ENCODE data around the gene PKP4. TPM values are rescaled to one million over a fixed set of nuclear protein-coding genes. Genes with fewer than 3 reads are reported as not detected.

Gene PKP4
- total RNA-seq, 1 donor from 2014 or later = 49.6 TPM

- intact Hi-C loops (cut with DNase I) = no loop called here
- no peak for DNase-seq
- ATAC-seq (ENCODE audit: poor library complexity) = no peak
Observed at GRCh38 chr2:158488442-158489216, 31.9 kb downstream of the PKP4 start.

- intact Hi-C loops (cut with DNase I) = no loop called here
- no peak for ATAC-seq (ENCODE audit: poor library complexity)
- no peak for DNase-seq
Observed at GRCh38 chr2:158489366-158490112, 32.8 kb downstream of the PKP4 start.

DNA sequence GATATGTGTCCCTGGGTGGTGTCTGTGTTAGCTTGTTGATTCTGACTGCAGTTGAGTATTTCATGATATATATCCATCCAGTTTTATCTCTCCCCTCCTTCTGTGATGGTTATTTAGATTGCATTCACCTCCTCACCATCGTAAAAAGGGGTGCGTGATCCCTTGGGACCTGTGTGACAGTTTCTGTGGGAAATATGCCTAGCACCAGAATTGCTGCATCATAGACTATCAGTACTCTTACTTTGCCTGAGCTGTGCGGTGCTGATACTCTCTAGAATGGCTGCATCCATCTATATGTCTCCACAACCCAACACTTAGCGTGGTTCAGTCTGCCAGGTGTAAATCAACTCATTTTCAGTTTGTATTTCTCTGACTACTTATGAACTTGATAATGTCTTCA, 34.3 kb downstream of the PKP4 start:
- DNase-seq (no peak), ATAC-seq (ENCODE audit: poor library complexity) (no peak)
- intact Hi-C loops (cut with DNase I) = no loop called here

GRCh38 chr2:158493458-158493857, 36.7 kb downstream of the PKP4 start:
- no peak for DNase-seq
- peak; percentile 81 for ATAC-seq (ENCODE audit: poor library complexity)
- intact Hi-C loops (cut with DNase I) = no loop called here

GRCh38 chr2:158495175-158495574, 38.4 kb downstream of the PKP4 start:
- no peak for ATAC-seq (ENCODE audit: poor library complexity)
- DNase-seq = no peak
- intact Hi-C loops (cut with DNase I) = no loop called here

DNA sequence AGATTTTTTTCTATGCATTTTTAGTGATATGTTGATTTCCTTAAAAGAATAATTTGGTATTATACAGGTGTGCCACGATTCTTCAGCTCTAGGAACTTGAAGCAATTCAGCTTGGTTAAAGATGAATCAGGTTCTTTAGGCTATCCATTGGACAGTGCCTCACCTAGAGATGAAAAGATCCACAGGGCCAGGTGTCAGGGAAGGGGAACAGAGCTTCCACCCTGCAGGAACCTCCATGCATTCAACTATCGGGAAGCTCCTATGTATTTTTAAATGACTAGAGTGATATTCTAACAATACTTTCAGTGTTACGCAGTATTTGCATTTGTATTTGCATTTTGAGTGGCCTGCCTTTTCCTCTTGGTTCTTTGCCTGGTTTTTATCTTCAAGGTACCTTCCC, 40.2 kb downstream of the PKP4 start:
- DNase-seq (no peak), ATAC-seq (ENCODE audit: poor library complexity) (no peak)
- intact Hi-C loops (cut with DNase I) = no loop called here

- no peak for DNase-seq
- intact Hi-C loops (cut with DNase I) = no loop called here
- ATAC-seq (ENCODE audit: poor library complexity) = no peak
Observed at GRCh38 chr2:158497486-158497885, 40.7 kb downstream of the PKP4 start.

DNA sequence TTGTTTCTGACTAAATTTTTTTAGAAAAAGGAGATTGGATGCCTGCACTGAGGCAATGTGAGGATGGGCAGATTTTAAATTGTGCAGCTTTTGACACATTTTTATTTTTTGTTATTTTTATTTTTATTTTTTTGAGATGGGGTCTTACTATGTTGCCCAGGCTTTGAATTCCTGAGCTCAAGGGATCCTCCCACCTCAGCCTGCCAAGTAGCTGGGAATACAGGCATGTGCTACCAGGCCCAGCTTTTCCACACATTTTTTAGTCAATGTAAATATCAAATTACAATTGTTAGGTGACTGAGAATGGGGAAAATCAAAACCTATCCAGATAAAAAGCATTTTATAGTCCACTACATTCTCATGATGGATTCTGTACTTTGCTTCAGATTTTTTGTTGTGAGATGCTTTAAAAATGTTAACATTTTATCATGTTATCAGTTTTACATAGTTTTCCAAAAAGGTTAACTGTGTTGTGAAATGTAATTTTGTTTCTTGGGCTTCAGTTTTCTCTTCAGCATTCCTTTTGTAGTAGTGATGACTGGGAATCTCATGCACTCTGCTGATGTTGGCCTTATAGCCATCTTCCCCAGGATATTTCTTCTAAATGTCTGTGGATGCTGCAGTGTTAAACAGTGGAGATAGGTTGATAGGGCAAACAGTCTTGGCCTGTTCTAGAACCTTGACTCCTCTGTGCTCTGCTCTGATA, 41.4 kb downstream of the PKP4 start:
- intact Hi-C loops (cut with DNase I) = no loop called here
- no peak for ATAC-seq (ENCODE audit: poor library complexity)
- no peak for DNase-seq

GRCh38 chr2:158498749-158499136, 42.0 kb downstream of the PKP4 start:
- ATAC-seq (ENCODE audit: poor library complexity) (no peak), DNase-seq (no peak)
- intact Hi-C loops (cut with DNase I) = no loop called here

GRCh38 chr2:158499383-158499782, 42.6 kb downstream of the PKP4 start:
- intact Hi-C loops (cut with DNase I) = no loop called here
- DNase-seq (no peak), ATAC-seq (ENCODE audit: poor library complexity) (no peak)

- ATAC-seq (ENCODE audit: poor library complexity) = no peak
- no peak for DNase-seq
- intact Hi-C loops (cut with DNase I) = no loop called here
Observed at GRCh38 chr2:158500333-158500732, 43.6 kb downstream of the PKP4 start.

DNA sequence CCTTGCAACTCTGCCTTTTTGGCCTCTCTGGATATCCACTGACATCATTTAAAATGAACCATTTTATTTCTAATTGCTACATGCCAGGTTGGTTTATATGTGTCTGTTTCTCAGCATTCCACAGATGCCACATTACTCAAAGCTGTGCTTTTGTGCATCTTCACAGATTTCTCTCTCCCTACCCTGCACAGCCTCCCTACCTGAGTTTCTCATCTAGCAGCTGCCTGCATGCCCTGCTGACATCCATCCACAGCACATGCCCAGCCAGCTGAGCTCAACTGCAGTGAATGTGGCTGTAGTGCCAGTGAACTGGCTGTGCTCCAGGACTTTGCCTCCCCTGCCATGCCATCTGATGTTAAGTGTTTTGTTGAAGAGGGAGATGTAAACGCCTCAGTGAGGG, 44.5 kb downstream of the PKP4 start:
- intact Hi-C loops (cut with DNase I) = no loop called here
- ATAC-seq (ENCODE audit: poor library complexity) = peak; percentile 88

DNA sequence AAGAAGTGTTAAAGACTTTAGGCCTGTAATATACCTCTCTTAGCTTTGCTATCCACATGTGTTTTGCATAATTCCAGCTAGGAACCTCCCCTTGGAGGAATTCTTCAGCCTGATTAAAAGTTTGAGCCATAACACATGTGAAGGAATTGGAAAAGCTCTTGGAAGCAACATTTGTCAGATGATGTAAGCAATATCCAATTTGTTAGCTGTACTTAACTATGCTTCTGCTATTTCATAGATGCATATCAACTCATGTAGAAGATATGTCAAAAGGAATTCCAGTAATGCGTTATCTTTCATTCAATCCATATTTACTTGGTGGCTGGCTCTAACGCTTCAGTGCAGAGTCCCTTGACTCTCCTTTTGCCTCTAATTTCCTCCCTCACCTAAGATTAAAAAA, 46.2 kb downstream of the PKP4 start:
- intact Hi-C loops (cut with DNase I) = no loop called here
- no peak for DNase-seq
- no peak for ATAC-seq (ENCODE audit: poor library complexity)

More for the DNA sequence above, 44.5 kb downstream of the PKP4 start:
- DNase-seq = peak; percentile 76

GRCh38 chr2:158504088-158504487, 47.3 kb downstream of the PKP4 start:
- DNase-seq = no peak
- intact Hi-C loops (cut with DNase I) = no loop called here
- no peak for ATAC-seq (ENCODE audit: poor library complexity)

- no peak for ATAC-seq (ENCODE audit: poor library complexity)
- no peak for DNase-seq
Observed at GRCh38 chr2:158505448-158505934, 48.7 kb downstream of the PKP4 start.

GRCh38 chr2:158507141-158507540, 50.4 kb downstream of the PKP4 start:
- intact Hi-C loops (cut with DNase I) = no loop called here
- ATAC-seq (ENCODE audit: poor library complexity) = no peak
- DNase-seq = no peak

More at GRCh38 chr2:158505448-158505934, 48.7 kb downstream of the PKP4 start:
- intact Hi-C loops (cut with DNase I) = no loop called here

DNA sequence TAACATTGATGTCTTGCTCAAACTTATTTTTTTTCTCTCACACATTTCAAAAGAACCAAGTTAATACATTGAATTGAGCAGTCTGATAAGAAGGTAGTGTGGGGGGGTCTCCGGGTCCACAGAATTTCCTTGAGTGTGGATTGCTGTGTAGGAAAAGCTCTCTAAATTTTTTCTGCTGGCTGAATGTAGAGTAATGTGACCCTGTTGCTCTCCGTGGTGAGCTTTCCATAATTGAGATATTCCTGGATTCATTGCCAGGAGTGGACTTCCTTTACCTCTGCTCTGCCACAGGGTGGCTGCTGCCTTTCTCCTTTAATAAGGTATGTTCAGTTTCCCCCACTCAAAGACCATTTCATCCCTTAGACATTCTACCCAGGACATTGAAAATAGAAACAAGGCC, 50.9 kb downstream of the PKP4 start:
- DNase-seq (no peak), ATAC-seq (ENCODE audit: poor library complexity) (no peak)
- intact Hi-C loops (cut with DNase I) = no loop called here

DNA sequence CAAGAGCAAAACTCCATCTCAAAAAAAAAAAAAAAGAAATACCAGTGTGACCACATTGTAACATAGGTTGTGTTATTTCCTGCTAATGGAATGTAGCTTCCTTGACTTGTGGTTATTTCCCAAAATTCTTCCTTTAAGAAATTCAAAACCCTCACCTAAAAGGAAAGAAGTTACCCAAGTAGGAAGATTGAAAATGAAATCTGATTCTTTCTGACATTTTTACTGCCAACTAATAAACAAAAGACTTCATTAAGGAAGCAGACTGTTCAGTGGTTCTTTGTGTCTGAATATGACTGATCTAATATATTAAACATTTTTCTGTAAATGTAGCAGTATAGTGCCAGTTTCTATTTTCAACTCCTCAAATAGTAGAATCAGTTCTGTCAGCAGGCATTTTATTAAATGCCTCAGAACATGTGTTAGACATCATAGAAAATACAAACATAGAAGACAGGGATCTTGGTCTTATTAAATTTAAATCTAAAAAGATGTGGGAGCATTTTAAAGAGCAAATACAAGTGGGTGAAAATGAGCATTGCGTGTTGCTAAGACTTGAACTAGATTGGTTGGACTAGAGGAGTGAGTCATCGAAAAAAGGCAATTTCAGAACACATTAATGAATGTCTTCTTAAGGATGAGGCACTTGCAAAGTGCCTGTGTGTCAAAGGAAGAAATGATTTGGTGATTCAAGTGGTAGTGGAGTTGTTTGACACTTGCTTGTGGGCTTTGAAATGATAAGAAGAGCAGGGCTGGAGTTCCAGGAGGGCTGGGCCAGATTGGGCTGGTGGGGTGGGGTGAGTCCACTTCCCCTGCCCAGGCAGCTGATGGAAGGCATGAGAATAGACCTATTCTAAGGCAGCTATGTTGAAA, 53.4 kb downstream of the PKP4 start:
- intact Hi-C loops (cut with DNase I) = no loop called here
- DNase-seq (no peak), ATAC-seq (ENCODE audit: poor library complexity) (no peak)

- intact Hi-C loops (cut with DNase I) = no loop called here
- ATAC-seq (ENCODE audit: poor library complexity) = no peak
- DNase-seq = no peak
Observed at GRCh38 chr2:158510887-158511286, 54.1 kb downstream of the PKP4 start.

All from Right ventricle myocardium superior (tissue), 1 donor.